Tibial nerve (tissue), 4 donors: ENCODE data around the gene TMEM94. TPM values are rescaled to one million over a fixed set of nuclear protein-coding genes. Genes with fewer than 3 reads are reported as not detected.
A peak's percentile ranks its signal among the peaks of the same experiment; 100 is the strongest.

Experiments
- DNase-seq, 2 donors: peaks; one replicate each; pipeline ENCODE4 v3.0.0-alpha.2; 2019; ENCODE audit warnings: low spot score in 2 of 2
- H3K27ac ChIP-seq, 4 donors: fragments of 200-600 bp; sonication (generic) in 3 of 4; one replicate each; pipeline ENCODE4 v1.5.1; 2017 to 2019; ENCODE audit warnings: mild to moderate bottlenecking in 1 of 4
- H3K27me3 ChIP-seq, 2 donors: fragments of 200-600 bp; sonication (generic) in 1 of 2; one replicate each; pipeline versions ENCODE4 v1.5.1 to v1.6.0; 2017 to 2019
- H3K36me3 ChIP-seq, 3 donors: fragments of 200-600 bp; sonication (generic); one replicate each; pipeline ENCODE4 v1.5.1; 2018 to 2019
- H3K4me1 ChIP-seq, 4 donors: fragments of 200-600 bp; sonication (generic) in 3 of 4; one replicate each; pipeline ENCODE4 v1.5.1; 2017 to 2019
- H3K4me3 ChIP-seq, 4 donors: fragments of 200-600 bp; sonication (generic) in 3 of 4; one replicate each; pipeline ENCODE4 v1.5.1; 2017 to 2019; ENCODE audit warnings: mild to moderate bottlenecking in 1 of 4, moderate library complexity in 1 of 4
- H3K9me3 ChIP-seq, 4 donors: fragments of 200-600 bp; sonication (generic) in 3 of 4; one replicate each; pipeline ENCODE4 v1.5.1; 2017 to 2019
- CTCF ChIP-seq, 5 experiments: fragments of 200-600 bp in 3 of 5; fragments of 450-650 bp in 2 of 5; sonication (generic) in 3 of 5; IDR thresholded peaks; one replicate each; pipeline ENCODE4 v1.5.1; 2016 to 2019; ENCODE audit warnings: antibody characterized with exemption in 5 of 5, mild to moderate bottlenecking in 3 of 5, moderate library complexity in 2 of 5
- EP300 ChIP-seq, 2 donors: sonication (generic); formaldehyde crosslinking; IDR thresholded peaks; one replicate each; pipeline ENCODE4 v1.6.1; 2017; ENCODE audit warnings: antibody characterized with exemption in 2 of 2, mild to moderate bottlenecking in 1 of 2
- POLR2A ChIP-seq, 2 donors: fragments of 450-650 bp; IDR thresholded peaks; one replicate each; pipeline ENCODE4 v1.6.1; 2017; ENCODE audit warnings: antibody characterized with exemption in 2 of 2, mild to moderate bottlenecking in 2 of 2, moderate library complexity in 2 of 2
- WGBS, 2 donors: methylation state at CpG; one replicate each; pipeline ENCODE4 v1.1.5; 2018; 5-methylcytosine and 5-hydroxymethylcytosine counted together
- total RNA-seq, 4 donors: library from RNA; depleted of rRNA; stranded (reverse); fragments of >200 nt; gene quantifications; one replicate each; pipeline ENCODE4 v1.1.0, GENCODE V29; 2016

Gene TMEM94
- total RNA-seq, 4 donors from 2014 or later = 84.3 to 95.1 (median 89.9) TPM

GRCh38 chr17:75473246-75473645 is 16.8 kb downstream of the TMEM94 start:
- TF ChIP-seq EP300 (IDR thresholded peaks at IDR 0.05) = peak in 1 of 2 donors; percentile 74
- TF ChIP-seq CTCF (IDR thresholded peaks at IDR 0.05) = no peak
- H3K4me1 ChIP-seq = peaks cover 0 to 69% (median 34%) of the 10 kb centered on the region in 4 donors
- no peaks in the 10 kb centered on the region for H3K27me3 ChIP-seq
- no peak overlapping the region for H3K4me3 ChIP-seq
- 42 to 58% methylated on average over 2 of the region's 2 CpGs for whole genome bisulfite sequencing, 2 donors
- no peaks in the 10 kb centered on the region for H3K9me3 ChIP-seq
- DNase-seq = peak; percentile 36 to 47
- H3K36me3 ChIP-seq = peaks cover 0 to 19% (median 0%) of the 10 kb centered on the region in 3 donors
- peak overlapping the region; percentile 30 to 91 (median 60) for H3K27ac ChIP-seq

DNA sequence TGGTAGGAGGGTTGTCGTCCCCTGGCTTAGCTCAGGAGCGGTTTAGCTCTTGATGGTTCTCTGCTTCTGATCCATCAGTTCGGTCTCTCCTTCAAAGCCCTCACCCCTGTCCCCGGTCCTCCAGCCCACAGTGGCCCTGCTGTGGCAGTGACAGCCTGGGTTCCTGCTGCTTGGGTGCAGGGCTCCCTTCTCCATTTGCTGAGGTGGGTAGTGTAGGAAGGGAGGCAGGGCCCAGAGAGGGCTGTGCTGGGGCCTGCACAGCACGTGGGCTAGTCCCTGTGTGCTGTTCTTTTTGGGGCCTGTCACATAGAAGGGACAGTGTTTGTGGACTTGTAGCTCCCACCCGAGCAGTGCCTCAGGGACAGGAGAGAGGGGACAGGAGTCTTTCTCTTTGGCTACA is 18.3 kb downstream of the TMEM94 start:
- Histone ChIP-seq H3K4me1 (peaks cover 0 to 73% (median 31%) of the 10 kb centered on the region in 4 donors), H3K27ac (peak overlapping the region in 3 of 4 donors; percentile 59 to 91 (median 60))
- no peak for DNase-seq

DNA sequence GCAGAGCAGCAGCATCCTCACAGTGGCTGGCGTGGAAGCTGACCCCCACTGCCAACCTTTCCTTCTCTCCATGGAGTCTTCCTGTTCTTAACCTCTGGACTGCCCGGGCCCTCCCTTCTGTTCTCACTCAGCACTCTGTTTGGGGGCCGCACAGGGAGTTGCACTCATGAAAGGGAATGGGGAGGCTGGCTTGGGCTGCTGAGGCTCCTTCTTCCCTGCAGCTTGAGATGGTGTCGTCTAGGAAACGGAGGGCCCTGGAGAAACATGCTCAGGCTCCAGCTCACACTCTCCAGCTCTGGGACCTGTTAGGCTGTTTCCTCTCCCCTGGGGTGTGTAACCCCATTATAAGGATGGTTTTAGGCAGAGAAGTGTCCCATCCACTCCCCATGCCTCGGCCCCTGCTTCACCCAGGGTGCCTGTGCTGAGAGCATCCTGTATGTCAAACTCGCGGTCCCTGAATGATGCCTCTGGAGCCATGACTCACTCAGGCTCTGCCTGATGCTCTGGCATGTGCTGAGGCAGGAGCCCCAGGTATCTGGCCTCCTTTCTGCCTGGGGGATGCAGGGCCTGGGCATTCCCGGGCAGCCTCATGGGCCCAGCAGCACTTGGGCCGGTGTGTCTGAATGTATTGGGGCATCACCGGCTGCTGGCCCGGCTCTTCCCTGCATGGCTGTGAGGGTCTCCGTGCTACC is 18.9 kb downstream of the TMEM94 start:
- 46 to 63% methylated on average over 10 to 12 of the region's 13 CpGs for WGBS, 2 donors
- no peak for TF ChIP-seq CTCF (IDR thresholded peaks at IDR 0.05)
- TF ChIP-seq EP300 (IDR thresholded peaks at IDR 0.05) = no peak
- TF ChIP-seq POLR2A (IDR thresholded peaks at IDR 0.05) = no peak
- H3K4me1 ChIP-seq = peaks cover 0 to 78% (median 31%) of the 10 kb centered on the region in 4 donors
- DNase-seq = no peak
- H3K27me3 ChIP-seq = no peaks in the 10 kb centered on the region
- H3K9me3 ChIP-seq = no peaks in the 10 kb centered on the region
- peak overlapping the region in 3 of 4 donors; percentile 59 to 91 (median 60) for H3K27ac ChIP-seq
- H3K36me3 ChIP-seq = peaks cover 0 to 19% (median 0%) of the 10 kb centered on the region in 3 donors
- H3K4me3 ChIP-seq = no peak overlapping the region

More for the DNA sequence above, 18.3 kb downstream of the TMEM94 start:
- Histone ChIP-seq H3K36me3 (peaks cover 0 to 19% (median 0%) of the 10 kb centered on the region in 3 donors), H3K9me3 (no peaks in the 10 kb centered on the region), H3K27me3 (no peaks in the 10 kb centered on the region), H3K4me3 (no peak overlapping the region)
- TF ChIP-seq POLR2A (IDR thresholded peaks at IDR 0.05) (no peak), EP300 (IDR thresholded peaks at IDR 0.05) (no peak)
- WGBS, 2 donors = 67 to 72% methylated on average over 6 of the region's 6 CpGs

DNA sequence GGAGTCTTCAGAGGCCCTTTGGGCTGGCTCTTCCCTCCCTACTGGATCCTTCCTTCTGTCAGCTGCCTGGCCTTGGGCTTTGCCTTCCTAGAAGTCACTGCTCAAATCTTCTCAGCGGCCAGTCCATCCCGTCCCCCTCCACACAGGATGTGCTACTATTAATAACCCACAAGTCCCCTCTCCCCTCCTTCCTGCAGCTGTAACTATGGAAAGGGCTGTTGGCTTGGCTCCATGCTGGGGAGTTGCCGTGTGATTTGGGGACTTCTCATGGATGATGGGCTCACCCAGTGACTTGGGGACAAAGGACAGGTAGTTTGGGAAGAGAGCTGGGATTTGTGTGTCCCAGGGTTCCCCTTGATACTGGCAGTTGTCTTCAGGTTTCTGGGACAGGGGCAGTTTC is 19.4 kb downstream of the TMEM94 start:
- DNase-seq = no peak
- 16 to 27% methylated on average over 3 of the region's 3 CpGs for WGBS, 2 donors
- peaks cover 0 to 84% (median 31%) of the 10 kb centered on the region in 4 donors for H3K4me1 ChIP-seq
- H3K4me3 ChIP-seq = no peak overlapping the region
- no peaks in the 10 kb centered on the region for H3K9me3 ChIP-seq
- H3K36me3 ChIP-seq = peaks cover 0 to 19% (median 0%) of the 10 kb centered on the region in 3 donors
- no peaks in the 10 kb centered on the region for H3K27me3 ChIP-seq
- H3K27ac ChIP-seq = peak overlapping the region in 3 of 4 donors; percentile 59 to 91 (median 60)
- no peak for TF ChIP-seq EP300 (IDR thresholded peaks at IDR 0.05)
- no peak for TF ChIP-seq POLR2A (IDR thresholded peaks at IDR 0.05)
- no peak for TF ChIP-seq CTCF (IDR thresholded peaks at IDR 0.05)

DNA sequence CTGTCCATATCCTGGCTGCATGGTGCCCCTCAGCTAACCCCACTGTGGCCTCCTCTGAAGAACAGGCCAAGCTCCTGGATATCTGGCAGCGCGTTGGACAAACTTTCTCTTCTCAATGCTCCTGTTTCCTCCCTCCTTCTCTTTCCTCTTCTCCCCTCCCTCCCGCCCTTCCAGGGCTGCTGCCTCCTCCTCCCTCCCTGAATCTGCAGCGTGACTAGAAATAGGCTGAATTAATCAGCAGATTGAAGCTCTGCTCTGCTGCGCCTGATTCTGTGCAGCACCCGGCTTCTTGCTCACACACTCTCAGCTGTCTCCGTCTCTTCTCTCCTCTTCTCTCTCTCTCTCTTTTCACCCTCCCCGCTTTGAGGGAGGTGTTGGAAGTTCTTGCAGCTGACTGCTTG is 19.8 kb downstream of the TMEM94 start:
- DNase-seq = no peak
- H3K36me3 ChIP-seq = peaks cover 0 to 19% (median 0%) of the 10 kb centered on the region in 3 donors

More for the DNA sequence above, 19.8 kb downstream of the TMEM94 start:
- TF ChIP-seq EP300 (IDR thresholded peaks at IDR 0.05) (no peak), CTCF (IDR thresholded peaks at IDR 0.05) (no peak)
- WGBS, 2 donors = 9 to 10% methylated on average over 8 of the region's 8 CpGs
- H3K9me3 ChIP-seq = no peaks in the 10 kb centered on the region
- peak overlapping the region in 3 of 4 donors; percentile 59 to 91 (median 60) for H3K27ac ChIP-seq
- H3K4me1 ChIP-seq = peaks cover 0 to 88% (median 35%) of the 10 kb centered on the region in 4 donors
- H3K4me3 ChIP-seq = peak overlapping the region in 1 of 4 donors; percentile 10
- no peaks in the 10 kb centered on the region for H3K27me3 ChIP-seq
